HepG2 (cell line): ENCODE measurements around the gene GPC3. TPM values are rescaled to one million over a fixed set of nuclear protein-coding genes. Genes with fewer than 3 reads are reported as not detected.
A peak's percentile ranks its signal among the peaks of the same experiment; 100 is the strongest.

Experiments used
- ATAC-seq: fragments of 200-7000 bp; cut with Tn5 transposase; 3 replicates; pipeline ENCODE4 v1.9.1; 2020; ENCODE audit warnings: mild to moderate bottlenecking, moderate library complexity
- BruUV-seq: library from RNA; stranded (reverse); fragments of 400-500 nt; replicated peaks from 2 replicates; lab custom pipeline; 2021; lab: Mats Ljungman, UMichigan
- CTCF ChIA-PET: fragments of 300-600 bp; formaldehyde crosslinking; extraction: SDS; loops from one replicate; lab custom pipeline; 2021; ENCODE audit warnings: low total read pairs, inconsistent platforms, low intra/inter-chr PET ratio; lab: Yijun Ruan, JAX
- POLR2A ChIA-PET: fragments of 350-600 bp; sonication (Branson Sonifier 250); formaldehyde crosslinking; loops from one replicate; lab custom pipeline; 2020; ENCODE audit warnings: antibody characterized with exemption, inconsistent platforms; lab: Yijun Ruan, JAX
- DNase-seq: peaks from one replicate; pipeline ENCODE4 v3.0.0-alpha.2; 2015; ENCODE audit warnings: low spot score
- FAIRE-seq: peaks from 3 replicates; lab custom pipeline; 2011; peaks lifted over from hg19 to GRCh38; lab: Jason Lieb, UNC
- H2AFZ ChIP-seq: one replicate; pipeline ENCODE4 v1.6.1; 2011; ENCODE audit warnings: low read length, inconsistent platforms
- H3K27ac ChIP-seq: fragments of 300-600 bp; 3 replicates; pipeline ENCODE4 v1.8.0; 2011; ENCODE audit warnings: mixed run types, mild to moderate bottlenecking, mixed read lengths, low read length, inconsistent platforms; ENCODE audit not compliant: insufficient read depth; ENCODE audit errors: extremely low read length
- H3K27me3 ChIP-seq, 2 experiments: fragments of 200-600 bp in 1 of 2; 2 replicates in 1 of 2; 3 replicates in 1 of 2; pipeline versions ENCODE4 v1.6.0 to v1.8.0; 2011; ENCODE audit warnings: low read length in 2 of 2, mild to moderate bottlenecking in 2 of 2, moderate library complexity in 2 of 2, inconsistent platforms in 1 of 2; ENCODE audit not compliant: insufficient read depth in 2 of 2, control insufficient read depth in 1 of 2
- H3K36me3 ChIP-seq, 2 experiments: fragments of 200-600 bp in 1 of 2; replicated peaks in 1 of 2; 2 replicates in 1 of 2; 3 replicates in 1 of 2; pipeline versions ENCODE4 v1.5.1 to v1.8.0; 2011; ENCODE audit warnings: low read length in 2 of 2, inconsistent platforms in 1 of 2; ENCODE audit not compliant: insufficient read depth in 2 of 2, control insufficient read depth in 1 of 2
- H3K4me1 ChIP-seq: 2 replicates; pipeline ENCODE4 v1.5.1; 2012; ENCODE audit warnings: low read length, inconsistent platforms; ENCODE audit not compliant: insufficient read depth
- H3K4me2 ChIP-seq: 2 replicates; pipeline ENCODE4 v1.6.0; 2011; ENCODE audit warnings: low read depth, low read length, inconsistent platforms
- H3K4me3 ChIP-seq, 3 experiments: fragments of 200-600 bp in 1 of 3; sonication (generic), shearing (Covaris generic) in 1 of 3; replicated peaks in 1 of 3; 2 replicates each; pipeline ENCODE4 v1.5.1; 2011 to 2016; ENCODE audit warnings: low read length in 3 of 3, inconsistent platforms in 2 of 3, low read depth in 2 of 3, mild to moderate bottlenecking in 2 of 3, control low read depth in 1 of 3, mixed read lengths in 1 of 3; ENCODE audit not compliant: insufficient read depth in 1 of 3
- H3K79me2 ChIP-seq: one replicate; pipeline ENCODE4 v1.6.1; 2011; ENCODE audit warnings: low read length, inconsistent platforms; ENCODE audit not compliant: insufficient read depth
- H3K9ac ChIP-seq: 2 replicates; pipeline ENCODE4 v1.6.0; 2011; ENCODE audit warnings: mild to moderate bottlenecking, low read depth, low read length, inconsistent platforms; ENCODE audit not compliant: insufficient read depth
- H3K9me3 ChIP-seq: 2 replicates; pipeline ENCODE4 v1.5.1; 2012; ENCODE audit warnings: mild to moderate bottlenecking, low read length
- H4K20me1 ChIP-seq: 2 replicates; pipeline ENCODE4 v1.6.0; 2011; ENCODE audit warnings: inconsistent platforms, mild to moderate bottlenecking, low read length, moderate library complexity; ENCODE audit not compliant: insufficient read depth
- ATF6 ChIP-seq: sonication (generic); formaldehyde crosslinking; conservative IDR thresholded peaks from 2 replicates; pipeline ENCODE4 v1.4.0; 2020; ENCODE audit warnings: missing genetic modification reagents
- HOXA5 ChIP-seq: sonication (generic); formaldehyde crosslinking; IDR thresholded peaks from 2 replicates; pipeline ENCODE4 v1.4.0; 2020; ENCODE audit warnings: missing genetic modification reagents
- RBM22 ChIP-seq: fragments of 200-400 bp; formaldehyde crosslinking; optimal IDR thresholded peaks from 2 replicates; pipeline ENCODE3; 2017; ENCODE audit warnings: mild to moderate bottlenecking, low read length, moderate library complexity
- SOX13 ChIP-seq, 3 experiments: fragments of 450-650 bp in 1 of 3; sonication (generic) in 1 of 3; formaldehyde crosslinking in 1 of 3; IDR thresholded peaks in 2 of 3; conservative IDR thresholded peaks in 1 of 3; 2 replicates each; pipeline versions ENCODE4 v1.5.0 to v1.6.1; 2016 to 2020; ENCODE audit warnings: antibody characterized with exemption in 1 of 3, mild to moderate bottlenecking in 1 of 3, missing compliant biosample characterization in 1 of 3, missing genetic modification reagents in 1 of 3, moderate library complexity in 1 of 3
- SOX5 ChIP-seq: IDR thresholded peaks from 2 replicates; pipeline ENCODE4 v1.6.1; 2016; ENCODE audit warnings: borderline replicate concordance
- ZNF33A ChIP-seq: sonication (generic); formaldehyde crosslinking; IDR thresholded peaks from 2 replicates; pipeline ENCODE4 v1.5.1; 2020; ENCODE audit warnings: missing genetic modification reagents, mild to moderate bottlenecking, moderate library complexity, borderline replicate concordance
- WGBS: methylation state at CpG from one replicate; pipeline ENCODE4 v1.1.6; 2017; ENCODE audit warnings: low lambda C conversion rate; 5-methylcytosine and 5-hydroxymethylcytosine counted together
- in situ Hi-C: cut with HindIII; loops from 2 replicates; pipeline ENCODE4 v1.10.0; 2017; ENCODE audit warnings: low pct_unique_long_range_greater_than_20kb; ENCODE audit not compliant: extremely low pct_ligation_motif_present
- intact Hi-C: fragments of 100-400 bp; cut with micrococcal nuclease; formaldehyde crosslinking; loops from one replicate; pipeline ENCODE4 v1.10.0; 2022; ENCODE audit not compliant: unreplicated experiment
- polyA plus RNA-seq, 8 experiments: library from polyadenylated mRNA; depleted of rRNA in 3 of 8; stranded (reverse) in 7 of 8; unstranded in 1 of 8; fragments of >200 nt; fragmentation: Illumina TruSeq in 4 of 8; extraction: Trizol in 4 of 8; gene quantifications; 2 replicates each; pipeline versions ENCODE4 v1.2.1 to v1.2.3, GENCODE V29; 2011 to 2016; ENCODE audit warnings: low read depth in 4 of 8, missing spikeins in 1 of 8, mixed read lengths in 1 of 8; ENCODE audit not compliant: insufficient read depth in 1 of 8
- total RNA-seq, 5 experiments: library from RNA; depleted of rRNA; stranded (reverse); fragments of >200 nt; fragmentation: Illumina TruSeq; extraction: Trizol; gene quantifications; 2 replicates each; pipeline ENCODE4 v1.2.3, GENCODE V29; 2016; ENCODE audit warnings: low read depth in 1 of 5

The GPC3 gene
- total and polyA plus RNA-seq, 2 of the 13 experiments (the other 11 are each of a cell fraction or from before 2014, with no cell fraction given): 1,799 to 3,263 TPM

GRCh38 chrX:133586443-133586842, 399.0 kb downstream of the GPC3 start:
- in situ Hi-C loops (no loop called here), intact Hi-C loops (no loop called here)
- DNase-seq (peak; percentile 15), ATAC-seq (no peak), FAIRE-seq (peak; percentile 55)
- POLR2A ChIA-PET: no interaction called here
- TF ChIP-seq ATF6 (CRISPR knock-in tag): no peak
- no peak for TF ChIP-seq SOX13 (IDR thresholded peaks at IDR 0.05)
- 0 out of 4 replicates have a peak, but pooled peaks of 1 of the 2 experiments have one; percentile 10 for TF ChIP-seq SOX13 (CRISPR knock-in tag; conservative IDR thresholded peaks at IDR 0.05 in 1 of 2, IDR thresholded peaks at IDR 0.05 in 1 of 2)
- no peak for TF ChIP-seq HOXA5 (CRISPR knock-in tag)
- TF ChIP-seq SOX5 (CRISPR knock-in tag): peak; percentile 21; the same call in 1 of the 2 replicates
- TF ChIP-seq ZNF33A (CRISPR knock-in tag): no peak
- TF ChIP-seq RBM22: peak; percentile 67
- Histone ChIP-seq H3K27ac (peak overlapping the region; percentile 30), H3K27me3 (no peaks in the 10 kb centered on the region), H4K20me1 (peaks cover 24% of the 10 kb centered on the region; the same call in 1 of the 2 replicates), H3K9me3 (no peaks in the 10 kb centered on the region), H3K9ac (no peak overlapping the region), H3K79me2 (no peaks in the 10 kb centered on the region), H3K4me2 (no peak overlapping the region), H3K4me1 (peaks cover 8% of the 10 kb centered on the region; the same call in 1 of the 2 replicates), H2AFZ (no peak overlapping the region), H3K36me3 (peaks cover 10 to 37% of the 10 kb centered on the region in 2 experiments), H3K4me3 (no peak overlapping the region)
- WGBS: 75% methylated on average over 4 of the region's 4 CpGs
- CTCF ChIA-PET: no interaction called here
- BruUV-seq: no TSS peak
